AG10803 (cell line): ENCODE results near the gene PHF3.

ENCODE experiments used
- DNase-seq: peaks from one replicate; pipeline ENCODE4 v3.0.0; 2010; ENCODE audit warnings: low read depth
- H3K4me3 ChIP-seq: 2 replicates; pipeline ENCODE4 v1.5.1; 2011; ENCODE audit warnings: mild to moderate bottlenecking, low read length, control low read depth
- TF ChIP-seq, protein P1 (sequence below): conservative IDR thresholded peaks from 2 replicates; pipeline ENCODE4 v1.5.1; 2011; ENCODE audit warnings: mild to moderate bottlenecking, low read length, control low read depth, inconsistent platforms

PHF3 gene

GRCh38 chr6:63600136-63600535 lies 35.5 kb upstream of the PHF3 start:
- no peak overlapping the region for H3K4me3 ChIP-seq
- DNase-seq: no peak
- TF ChIP-seq, protein P1, sequence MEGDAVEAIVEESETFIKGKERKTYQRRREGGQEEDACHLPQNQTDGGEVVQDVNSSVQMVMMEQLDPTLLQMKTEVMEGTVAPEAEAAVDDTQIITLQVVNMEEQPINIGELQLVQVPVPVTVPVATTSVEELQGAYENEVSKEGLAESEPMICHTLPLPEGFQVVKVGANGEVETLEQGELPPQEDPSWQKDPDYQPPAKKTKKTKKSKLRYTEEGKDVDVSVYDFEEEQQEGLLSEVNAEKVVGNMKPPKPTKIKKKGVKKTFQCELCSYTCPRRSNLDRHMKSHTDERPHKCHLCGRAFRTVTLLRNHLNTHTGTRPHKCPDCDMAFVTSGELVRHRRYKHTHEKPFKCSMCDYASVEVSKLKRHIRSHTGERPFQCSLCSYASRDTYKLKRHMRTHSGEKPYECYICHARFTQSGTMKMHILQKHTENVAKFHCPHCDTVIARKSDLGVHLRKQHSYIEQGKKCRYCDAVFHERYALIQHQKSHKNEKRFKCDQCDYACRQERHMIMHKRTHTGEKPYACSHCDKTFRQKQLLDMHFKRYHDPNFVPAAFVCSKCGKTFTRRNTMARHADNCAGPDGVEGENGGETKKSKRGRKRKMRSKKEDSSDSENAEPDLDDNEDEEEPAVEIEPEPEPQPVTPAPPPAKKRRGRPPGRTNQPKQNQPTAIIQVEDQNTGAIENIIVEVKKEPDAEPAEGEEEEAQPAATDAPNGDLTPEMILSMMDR: no peak

DNA sequence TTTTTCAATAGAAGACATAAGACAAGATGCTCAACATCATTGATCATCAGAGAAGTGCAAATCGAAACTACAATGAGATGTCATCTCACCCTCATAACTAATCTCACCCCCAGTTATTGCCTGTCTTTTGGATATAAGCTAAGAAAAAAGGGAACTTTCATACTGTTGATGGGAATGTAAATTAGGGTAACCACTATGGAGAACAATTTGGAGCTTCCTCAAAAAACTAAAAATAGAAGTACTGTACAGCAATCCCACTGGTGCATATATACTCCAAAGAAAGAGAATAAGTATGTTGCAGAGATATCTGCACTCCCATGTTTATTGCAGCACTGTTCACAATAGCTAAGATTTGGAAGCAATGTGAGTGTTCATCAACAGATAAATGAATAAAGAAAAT lies 26.4 kb upstream of the PHF3 start:
- DNase-seq: no peak
- TF ChIP-seq, protein P1: no peak
- H3K4me3 ChIP-seq: no peak overlapping the region

DNA sequence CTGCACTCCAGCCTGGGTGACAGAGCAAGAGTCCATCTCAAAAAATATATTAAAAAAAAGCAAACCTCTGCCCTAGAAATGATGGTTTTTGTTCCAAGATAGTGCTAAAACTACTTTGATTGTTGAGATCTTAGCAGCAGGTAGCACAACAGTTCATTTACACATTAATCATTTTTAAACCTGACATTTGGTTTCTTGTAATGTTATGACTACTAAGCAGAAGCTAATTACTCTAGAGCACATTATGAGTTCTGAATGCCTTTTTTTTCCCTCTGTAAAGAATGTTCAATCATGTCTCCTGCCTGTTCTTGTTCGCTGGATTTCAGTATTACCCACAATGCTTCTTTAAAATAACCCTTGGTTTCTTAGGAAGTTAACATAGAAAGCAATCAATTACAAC lies 24.7 kb upstream of the PHF3 start:
- no peak for DNase-seq
- TF ChIP-seq, protein P1: no peak

DNA sequence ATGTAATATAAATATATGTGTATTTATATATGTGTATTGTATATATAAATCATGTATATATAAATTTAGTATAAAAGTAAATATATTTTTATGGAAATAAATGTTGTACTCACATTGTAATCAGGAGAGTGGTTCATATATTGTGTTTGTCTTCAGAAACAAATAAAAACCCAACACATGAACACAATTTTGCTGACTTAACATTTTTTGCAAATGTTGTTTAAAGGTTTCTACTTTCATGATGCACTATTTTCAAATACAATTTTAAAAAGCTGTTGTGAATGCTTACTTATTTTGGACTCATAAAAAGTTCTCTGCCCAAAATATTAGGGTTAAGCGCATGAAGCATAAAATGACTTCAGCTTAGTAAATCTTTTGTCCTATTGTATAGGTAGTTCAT lies 24.0 kb upstream of the PHF3 start:
- TF ChIP-seq, protein P1: no peak
- no peak overlapping the region for H3K4me3 ChIP-seq
- DNase-seq: no peak

More for the DNA sequence above, 24.7 kb upstream of the PHF3 start:
- H3K4me3 ChIP-seq: no peak overlapping the region

GRCh38 chr6:63615590-63615989 lies 20.0 kb upstream of the PHF3 start:
- TF ChIP-seq, protein P1: no peak
- H3K4me3 ChIP-seq: no peak overlapping the region
- no peak for DNase-seq

DNA sequence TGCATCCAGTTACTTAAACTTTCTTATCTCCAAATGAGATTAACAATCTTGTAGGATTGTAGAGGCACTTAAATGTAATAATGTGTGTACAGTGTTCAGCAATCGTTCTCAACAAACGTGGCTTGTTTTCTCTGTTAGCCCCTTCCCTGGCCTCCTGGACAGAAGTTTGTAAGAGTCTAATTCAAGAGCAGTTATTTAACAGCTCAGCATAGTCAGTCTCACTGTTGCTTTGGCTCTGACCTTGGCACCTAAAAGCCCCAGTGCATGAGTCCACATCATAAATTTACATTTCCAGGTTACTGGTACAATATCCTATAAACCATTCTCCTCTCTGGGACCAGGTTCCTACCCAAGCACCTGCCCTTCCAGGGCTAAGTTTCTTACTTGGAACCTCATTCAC lies 11.5 kb upstream of the PHF3 start:
- TF ChIP-seq, protein P1: no peak
- DNase-seq: no peak
- no peak overlapping the region for H3K4me3 ChIP-seq

- TF ChIP-seq, protein P1: no peak
- no peak overlapping the region for H3K4me3 ChIP-seq
- DNase-seq: no peak
These were observed 5.1 kb upstream of the PHF3 start for GRCh38 chr6:63630466-63630865.
